Right cardiac atrium (tissue), 5 donors: ENCODE measurements around the gene CLEC3B. TPM values are rescaled to one million over a fixed set of nuclear protein-coding genes. Genes with fewer than 3 reads are reported as not detected.
A peak's percentile ranks its signal among the peaks of the same experiment; 100 is the strongest.

Experiments used
- ATAC-seq, 2 donors: fragments of 200-7000 bp; cut with Tn5 transposase; one replicate each; pipeline versions ENCODE4 v1.8.0 to v1.9.1; 2020; ENCODE audit warnings: moderate library complexity in 2 of 2, mild to moderate bottlenecking in 1 of 2
- DNase-seq, 3 donors: peaks; one replicate each; pipeline ENCODE4 v3.0.0-alpha.2; 2020
- H3K27ac ChIP-seq: one replicate; pipeline ENCODE4 v1.5.1; 2013; ENCODE audit warnings: mild to moderate bottlenecking, low read length, control low read depth, moderate library complexity
- H3K27me3 ChIP-seq: one replicate; pipeline ENCODE4 v1.6.1; 2013; ENCODE audit not compliant: control insufficient read depth, insufficient read depth
- H3K4me1 ChIP-seq: one replicate; pipeline ENCODE4 v1.6.1; 2013; ENCODE audit warnings: low read length; ENCODE audit not compliant: control insufficient read depth, insufficient read depth
- H3K4me3 ChIP-seq: one replicate; pipeline ENCODE4 v1.5.1; 2013; ENCODE audit warnings: low read length, control low read depth
- H3K9me3 ChIP-seq: one replicate; pipeline ENCODE4 v1.6.1; 2013; ENCODE audit warnings: low read length; ENCODE audit not compliant: control insufficient read depth
- WGBS: extraction: QIAGEN DNeasy Blood & Tissue Kit; methylation state at CpG from one replicate; pipeline ENCODE4 v1.1.7; 2013; 5-methylcytosine and 5-hydroxymethylcytosine counted together
- intact Hi-C, 4 donors: fragments of 100-400 bp; cut with DNase I; formaldehyde crosslinking; loops; one replicate each; pipeline versions ENCODE4 v1.11.0 to v1.14.0; 2022 to 2023
- polyA plus RNA-seq: library from polyadenylated mRNA; stranded (reverse); fragments of 200-250 nt; gene quantifications from one replicate; pipeline ENCODE4 v1.2.3, GENCODE V29; 2013
- total RNA-seq, 4 donors: library from RNA; stranded (reverse); fragmentation: NEBNext Ultra II Directional; extraction: Animal tissue kit (Norgen Biotek cat#: 25700); gene quantifications; one replicate each; pipeline ENCODE4 v1.2.1, GENCODE V29; 2021
- donor health status: healthy with polysubstance abuse.
- donor health status: DM: no; HTN: yes; CAD: no.
- donor health status: DM: no; HTN: no; CAD: no.
- donor health status: DM: no; HTN: yes; CAD: no; lungs with severe emphysema.
- donor health status: DM: yes; HTN: yes; CAD: no.

CLEC3B gene
- total and polyA plus RNA-seq, 5 donors, result 133 to 451 (median 169) TPM

DNA sequence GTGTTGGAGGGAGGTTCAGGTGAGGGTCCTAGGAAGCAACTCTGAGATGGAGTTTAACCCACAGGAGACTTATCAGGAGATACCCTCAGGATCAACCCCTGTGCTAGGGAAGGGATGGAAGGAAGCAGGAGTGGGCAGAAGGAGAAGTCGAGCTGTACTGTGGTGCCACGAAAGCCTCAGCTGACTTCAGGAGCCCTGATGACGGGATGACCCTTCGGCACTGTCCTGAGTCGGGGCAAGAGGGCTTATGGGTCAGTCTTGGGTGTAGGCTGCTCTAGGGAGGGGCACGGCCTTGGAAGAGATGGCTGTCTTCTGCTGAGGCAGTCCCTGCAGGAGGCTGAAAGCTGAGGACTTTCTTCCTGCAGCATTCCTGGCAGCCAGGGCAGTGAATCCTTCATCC lies 7.7 kb downstream of the CLEC3B start:
- no peak for ATAC-seq
- peaks cover 2% of the 10 kb centered on the region for H3K4me1 ChIP-seq
- intact Hi-C loops, result loop anchor here in 1 of 4 donors (10.0 kb wide), 2 partner anchors 49 to 471 kb away; no protein-coding TSS in a partner anchor
- H3K4me3 ChIP-seq, result no peak overlapping the region
- no peak for DNase-seq
- WGBS, result 80% methylated on average over 6 of the region's 6 CpGs
- H3K27me3 ChIP-seq, result no peaks in the 10 kb centered on the region
- H3K9me3 ChIP-seq, result no peaks in the 10 kb centered on the region
- H3K27ac ChIP-seq, result no peak overlapping the region

DNA sequence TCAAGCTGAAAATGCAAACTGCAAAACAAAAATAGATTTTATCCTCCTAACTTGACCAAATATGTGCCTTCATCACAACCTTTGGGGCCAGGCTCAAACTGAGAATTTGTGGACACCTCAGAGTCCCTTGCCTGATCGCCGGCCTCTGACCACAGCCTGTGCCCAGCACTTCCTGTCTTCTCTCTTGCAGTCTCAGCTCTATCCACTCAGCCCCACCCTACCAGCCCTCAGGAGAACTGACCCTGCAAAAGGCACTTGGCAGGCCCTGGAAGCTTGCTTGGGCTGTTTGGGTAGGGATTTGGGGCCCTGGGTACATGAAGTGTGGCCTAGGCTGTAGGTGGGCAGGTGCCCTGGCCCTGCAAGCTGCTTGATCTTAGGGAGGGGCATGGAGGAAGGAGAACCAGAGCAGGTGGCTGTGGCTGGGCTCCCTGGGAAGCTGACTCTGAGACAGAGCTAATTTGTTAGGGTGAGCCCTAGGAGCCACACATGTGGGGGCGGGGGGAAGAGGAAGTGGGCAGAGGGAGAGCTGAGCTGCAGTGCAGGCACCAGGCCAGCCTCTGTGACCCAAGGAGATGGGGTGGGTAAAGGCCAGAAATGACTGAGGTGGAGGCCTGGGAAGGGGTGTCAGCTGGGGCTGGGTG lies 8.6 kb downstream of the CLEC3B start:
- ATAC-seq, result peak; percentile 48 to 53
- 56% methylated on average over 3 of the region's 3 CpGs for WGBS
- H3K27me3 ChIP-seq, result no peaks in the 10 kb centered on the region
- no peak overlapping the region for H3K4me3 ChIP-seq
- H3K4me1 ChIP-seq, result peaks cover 2% of the 10 kb centered on the region
- H3K9me3 ChIP-seq, result no peaks in the 10 kb centered on the region
- peak overlapping the region; percentile 22 for H3K27ac ChIP-seq
- DNase-seq, result peak; percentile 69 to 90 (median 88)
- intact Hi-C loops, result loop anchor here in 2 of 4 donors (5.0 to 10.0 kb wide), 3 partner anchors 50 to 473 kb away; no protein-coding TSS in a partner anchor

DNA sequence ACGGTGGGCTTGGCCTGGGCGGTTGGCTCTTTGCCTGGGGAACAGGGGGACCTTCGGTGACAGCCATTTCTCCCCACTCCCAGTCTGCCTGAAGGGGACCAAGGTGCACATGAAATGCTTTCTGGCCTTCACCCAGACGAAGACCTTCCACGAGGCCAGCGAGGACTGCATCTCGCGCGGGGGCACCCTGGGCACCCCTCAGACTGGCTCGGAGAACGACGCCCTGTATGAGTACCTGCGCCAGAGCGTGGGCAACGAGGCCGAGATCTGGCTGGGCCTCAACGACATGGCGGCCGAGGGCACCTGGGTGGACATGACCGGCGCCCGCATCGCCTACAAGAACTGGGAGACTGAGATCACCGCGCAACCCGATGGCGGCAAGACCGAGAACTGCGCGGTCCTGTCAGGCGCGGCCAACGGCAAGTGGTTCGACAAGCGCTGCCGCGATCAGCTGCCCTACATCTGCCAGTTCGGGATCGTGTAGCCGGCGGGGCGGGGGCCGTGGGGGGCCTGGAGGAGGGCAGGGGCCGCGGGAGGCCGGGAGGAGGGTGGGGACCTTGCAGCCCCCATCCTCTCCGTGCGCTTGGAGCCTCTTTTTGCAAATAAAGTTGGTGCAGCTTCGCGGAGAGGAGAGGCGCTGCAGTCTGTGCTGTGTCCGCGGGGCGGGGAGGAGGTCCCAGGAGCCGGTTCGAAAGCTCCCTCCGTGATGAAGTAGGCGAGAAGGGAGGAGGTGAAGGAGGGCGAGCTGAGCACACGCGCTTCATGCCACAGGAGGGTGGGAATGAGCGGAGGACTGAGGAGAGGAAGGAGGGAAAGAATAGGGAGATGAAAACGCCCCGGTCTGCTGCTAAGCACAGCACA lies 9.6 kb downstream of the CLEC3B start:
- DNase-seq (peak; percentile 46 to 77 (median 74)), ATAC-seq (peak; percentile 38 to 55)
- Histone ChIP-seq H3K4me3 (peak overlapping the region; percentile 3), H3K27ac (peak overlapping the region; percentile 4), H3K4me1 (peaks cover 2% of the 10 kb centered on the region), H3K9me3 (no peaks in the 10 kb centered on the region), H3K27me3 (no peaks in the 10 kb centered on the region)
- intact Hi-C loops, result loop anchor here in 2 of 4 donors (5.0 to 10.0 kb wide), 3 partner anchors 51 to 472 kb away; no protein-coding TSS in a partner anchor
- WGBS, result 34% methylated on average over 64 of the region's 64 CpGs

DNA sequence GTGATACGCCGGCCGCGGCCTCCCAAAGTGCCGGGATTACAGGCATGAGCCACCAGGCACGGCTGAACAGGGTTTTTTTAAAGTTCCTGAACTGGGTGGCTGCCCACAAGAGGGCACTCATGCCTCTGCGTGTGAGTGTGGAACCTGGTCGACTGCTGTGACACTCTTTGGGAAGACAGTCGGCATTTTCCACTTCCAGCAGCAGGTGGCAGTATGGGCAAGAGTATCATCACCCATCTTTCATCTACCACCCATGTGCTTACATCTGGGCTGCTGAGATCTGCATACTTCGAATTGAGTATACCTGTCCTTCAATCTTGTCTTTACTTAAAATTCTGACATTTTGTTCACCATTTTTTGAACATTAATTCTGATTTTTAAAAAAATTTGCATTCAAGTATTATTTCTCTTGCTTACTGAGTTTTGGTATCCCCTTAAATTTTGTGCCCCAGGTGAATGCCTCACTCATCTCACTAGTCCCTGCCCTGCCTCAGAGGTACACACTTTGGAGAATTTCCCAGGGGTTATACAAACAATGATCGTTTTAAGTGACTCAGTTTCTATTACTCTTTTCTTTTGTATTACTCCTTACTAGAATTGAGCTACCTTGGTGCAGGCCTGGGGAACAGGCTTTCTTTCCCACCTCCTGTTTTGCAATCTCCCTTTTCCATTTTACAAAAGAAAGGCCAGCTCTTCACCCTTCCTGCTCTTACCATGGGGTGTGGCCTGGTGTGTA lies 11.8 kb downstream of the CLEC3B start:
- Histone ChIP-seq H3K4me3 (no peak overlapping the region), H3K27ac (no peak overlapping the region), H3K9me3 (no peaks in the 10 kb centered on the region), H3K4me1 (peaks cover 2% of the 10 kb centered on the region), H3K27me3 (no peaks in the 10 kb centered on the region)
- peak; percentile 90 to 97 (median 94) for DNase-seq
- ATAC-seq, result peak; percentile 76 to 79
- intact Hi-C loops, result loop anchor here in 2 of 4 donors (5.0 to 10.0 kb wide), 3 partner anchors 53 to 469 kb away; no protein-coding TSS in a partner anchor
- WGBS, result 6% methylated on average over 11 of the region's 11 CpGs

DNA sequence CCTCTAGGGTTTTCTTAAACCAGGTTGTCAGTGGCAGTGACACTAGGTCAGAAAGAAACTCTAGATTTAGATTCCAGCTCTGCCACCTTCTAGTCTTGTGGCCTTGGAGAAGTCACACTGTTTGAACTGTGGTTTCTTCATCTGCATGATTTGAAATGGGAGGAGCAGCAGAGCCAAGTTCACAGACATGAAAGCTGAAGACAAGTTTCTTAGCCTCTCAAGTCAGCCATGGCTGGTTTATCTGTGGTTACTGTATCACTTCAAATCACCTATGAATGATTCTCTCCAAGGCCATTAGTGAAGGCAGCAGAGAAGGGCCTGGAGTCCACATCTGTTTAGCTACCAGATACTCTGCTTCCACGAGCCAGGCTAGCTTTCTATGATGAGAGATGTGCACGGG lies 15.6 kb downstream of the CLEC3B start:
- no peaks in the 10 kb centered on the region for H3K4me1 ChIP-seq
- H3K27ac ChIP-seq, result no peak overlapping the region
- 82% methylated on average over 2 of the region's 2 CpGs for WGBS
- H3K4me3 ChIP-seq, result no peak overlapping the region
- intact Hi-C loops, result loop anchor here (2.0 to 10.0 kb wide), 3 partner anchors 167 to 453 kb away; no protein-coding TSS in a partner anchor
- no peaks in the 10 kb centered on the region for H3K9me3 ChIP-seq
- no peaks in the 10 kb centered on the region for H3K27me3 ChIP-seq
- ATAC-seq, result no peak
- no peak for DNase-seq

DNA sequence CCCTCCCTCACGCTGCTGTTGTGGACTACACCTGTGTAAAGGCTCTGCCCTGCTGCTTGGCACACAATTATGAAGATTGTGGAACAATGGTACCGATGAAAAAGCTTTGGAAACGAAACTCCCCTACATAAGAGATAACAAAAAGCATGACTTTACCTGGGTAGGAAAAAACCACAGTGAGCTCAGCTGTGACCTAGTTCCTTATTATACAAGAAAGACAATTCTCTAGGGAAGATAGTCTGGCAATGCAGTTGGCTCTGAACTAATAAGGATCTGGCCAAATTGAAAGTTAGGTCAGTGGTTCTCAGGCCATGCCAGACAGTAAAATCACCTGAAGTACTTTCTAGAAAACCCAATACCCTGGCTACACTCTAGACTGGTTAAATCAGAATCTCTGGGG lies 16.1 kb downstream of the CLEC3B start:
- Histone ChIP-seq H3K4me1 (no peaks in the 10 kb centered on the region), H3K4me3 (no peak overlapping the region), H3K9me3 (no peaks in the 10 kb centered on the region), H3K27ac (no peak overlapping the region), H3K27me3 (no peaks in the 10 kb centered on the region)
- ATAC-seq (no peak), DNase-seq (no peak)
- intact Hi-C loops, result loop anchor here in 2 of 4 donors (2.0 to 10.0 kb wide), 2 partner anchors 169 to 453 kb away; no protein-coding TSS in a partner anchor
- WGBS, result 74% methylated on average over 3 of the region's 3 CpGs

DNA sequence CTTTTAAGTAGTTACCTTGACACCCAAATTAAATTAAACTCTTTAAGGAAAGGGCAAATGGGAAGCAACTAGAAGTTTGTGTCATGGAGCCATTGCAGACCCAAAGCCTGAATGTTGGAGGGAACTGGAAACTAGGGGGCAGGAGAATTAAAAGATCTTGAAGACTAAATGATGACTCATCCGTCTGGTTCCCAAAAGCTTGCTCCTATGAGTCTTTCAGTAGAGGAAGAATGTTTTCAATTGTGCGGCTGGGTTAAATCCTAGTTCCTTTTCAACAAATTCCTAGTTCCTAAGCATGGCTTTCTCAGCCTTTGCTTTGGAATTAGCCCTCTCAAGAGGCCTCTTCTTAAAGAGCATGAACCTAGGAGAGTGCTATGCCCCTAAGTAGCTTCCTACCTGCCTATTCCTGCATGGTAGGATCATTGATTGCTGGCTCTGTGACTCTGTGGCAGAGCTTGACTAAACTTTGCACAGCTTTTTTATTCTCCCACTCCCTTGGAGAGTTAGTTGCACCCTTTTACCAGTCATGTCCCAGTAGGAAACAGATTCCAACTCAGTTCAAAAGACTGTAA lies 17.7 kb downstream of the CLEC3B start:
- H3K27ac ChIP-seq, result peak overlapping the region; percentile 30
- ATAC-seq (no peak), DNase-seq (no peak)
- H3K9me3 ChIP-seq, result no peaks in the 10 kb centered on the region
- intact Hi-C loops, result loop anchor here in 2 of 4 donors (2.0 to 10.0 kb wide), 2 partner anchors 167 to 451 kb away; no protein-coding TSS in a partner anchor
- H3K27me3 ChIP-seq, result no peaks in the 10 kb centered on the region
- no peaks in the 10 kb centered on the region for H3K4me1 ChIP-seq
- H3K4me3 ChIP-seq, result no peak overlapping the region
- 54% methylated on average over 2 of the region's 2 CpGs for WGBS

DNA sequence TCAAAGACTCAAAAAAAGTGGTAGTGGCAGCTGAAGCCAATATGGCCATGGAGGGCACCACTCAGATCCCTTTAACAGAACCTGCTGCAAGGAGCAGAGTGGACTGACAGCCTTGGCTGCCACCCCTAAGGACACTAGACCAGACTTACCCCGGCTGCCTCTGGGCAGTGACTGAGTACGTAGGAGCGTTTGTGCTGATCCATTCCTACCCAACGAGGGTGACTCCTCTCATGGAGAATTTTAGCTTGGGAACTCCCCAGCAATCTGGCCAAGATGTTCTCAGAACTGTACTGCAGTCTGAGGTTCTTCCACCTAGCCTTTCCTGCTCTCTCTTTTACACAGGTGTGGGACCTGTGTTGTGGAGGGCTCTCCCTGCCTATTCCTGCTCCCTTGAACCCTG lies 22.1 kb downstream of the CLEC3B start:
- H3K4me1 ChIP-seq, result no peaks in the 10 kb centered on the region
- 73% methylated on average over 4 of the region's 4 CpGs for WGBS
- DNase-seq (no peak), ATAC-seq (no peak)
- H3K27me3 ChIP-seq, result no peaks in the 10 kb centered on the region
- H3K27ac ChIP-seq, result no peak overlapping the region
- H3K9me3 ChIP-seq, result no peaks in the 10 kb centered on the region
- intact Hi-C loops, result loop anchor here in 1 of 4 donors (10.0 kb wide), 1 partner anchor 447 kb away; no protein-coding TSS in a partner anchor
- H3K4me3 ChIP-seq, result no peak overlapping the region

DNA sequence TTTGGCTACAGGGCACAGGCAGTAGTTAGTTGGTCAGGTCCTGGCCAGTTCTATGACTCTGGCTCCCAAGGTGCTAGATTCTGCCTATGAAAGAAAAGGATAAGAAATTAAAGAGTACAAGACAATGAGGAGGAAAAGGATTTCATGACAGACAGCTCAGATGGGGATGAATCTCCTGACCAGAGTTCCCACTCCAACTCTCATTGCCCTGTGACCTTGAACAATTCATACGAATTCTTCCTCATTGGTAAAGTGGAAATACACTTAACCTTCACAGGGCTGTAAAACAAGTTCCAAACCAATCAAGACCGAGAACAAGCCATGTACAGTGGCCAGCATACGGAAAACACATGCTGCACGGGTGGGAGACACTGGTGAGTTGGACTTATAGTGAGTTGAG lies 23.7 kb downstream of the CLEC3B start:
- DNase-seq (no peak), ATAC-seq (no peak)
- Histone ChIP-seq H3K27me3 (no peaks in the 10 kb centered on the region), H3K9me3 (no peaks in the 10 kb centered on the region), H3K27ac (no peak overlapping the region), H3K4me3 (no peak overlapping the region), H3K4me1 (no peaks in the 10 kb centered on the region)
- WGBS, result 85% methylated on average over 4 of the region's 4 CpGs
- intact Hi-C loops, result loop anchor here in 1 of 4 donors (10.0 kb wide), 1 partner anchor 445 kb away; no protein-coding TSS in a partner anchor

DNA sequence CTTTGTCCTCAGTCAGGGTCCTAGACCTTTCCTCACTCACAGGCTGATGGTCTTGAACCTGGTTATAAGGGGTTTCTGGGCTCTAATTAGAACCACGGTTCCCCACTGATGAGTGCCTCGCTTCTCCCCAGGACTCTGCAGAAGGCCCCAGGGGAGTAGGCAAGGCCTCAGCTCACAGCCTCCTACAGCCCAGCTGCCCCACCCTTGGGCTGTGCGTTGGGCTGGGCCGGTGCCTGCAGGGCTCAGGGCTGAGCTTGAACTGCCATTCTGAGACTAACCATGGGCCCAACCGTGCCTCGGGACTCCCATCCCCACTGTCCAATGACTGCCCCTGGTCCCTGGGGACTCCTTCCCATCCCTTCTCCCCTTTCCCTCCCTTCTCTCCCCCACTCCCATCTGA lies 25.6 kb downstream of the CLEC3B start:
- intact Hi-C loops, result no loop called here
- H3K27ac ChIP-seq, result no peak overlapping the region
- ATAC-seq (no peak), DNase-seq (peak in 1 of 3 donors; percentile 49)
- H3K4me3 ChIP-seq, result no peak overlapping the region
- H3K4me1 ChIP-seq, result peaks cover under 1% of the 10 kb centered on the region
- WGBS, result 83% methylated on average over 6 of the region's 6 CpGs
- no peaks in the 10 kb centered on the region for H3K27me3 ChIP-seq
- no peaks in the 10 kb centered on the region for H3K9me3 ChIP-seq
